Lung (tissue), 12 donors: ENCODE results near the gene MICAL2. TPM values are rescaled to one million over a fixed set of nuclear protein-coding genes. Genes with fewer than 3 reads are reported as not detected.
A peak's percentile ranks its signal among the peaks of the same experiment; 100 is the strongest.

Source experiments
- ATAC-seq: fragments of 200-7000 bp; cut with Tn5 transposase; one replicate; pipeline ENCODE4 v1.9.1; 2020; ENCODE audit warnings: moderate number of reproducible peaks; ENCODE audit not compliant: insufficient read depth, low FRiP score
- DNase-seq, 3 donors: peaks; one replicate each; pipeline ENCODE4 v3.0.0-alpha.2; 2013 to 2017
- H3K27ac ChIP-seq, 2 donors: one replicate each; pipeline ENCODE4 v1.5.1; 2013; ENCODE audit warnings: mild to moderate bottlenecking in 2 of 2, moderate library complexity in 2 of 2, control low read depth in 1 of 2, inconsistent platforms in 1 of 2, low read depth in 1 of 2, low read length in 1 of 2
- H3K27me3 ChIP-seq, 3 donors: one replicate each; pipeline ENCODE4 v1.5.1; 2013; ENCODE audit warnings: low read length in 2 of 3; ENCODE audit not compliant: control insufficient read depth in 3 of 3, insufficient read depth in 3 of 3
- H3K36me3 ChIP-seq, 4 donors: one replicate each; pipeline ENCODE4 v1.5.1; 2013; ENCODE audit warnings: low read length in 4 of 4, mild to moderate bottlenecking in 1 of 4, moderate library complexity in 1 of 4; ENCODE audit not compliant: control insufficient read depth in 4 of 4, insufficient read depth in 4 of 4
- H3K4me1 ChIP-seq, 5 donors: one replicate each; pipeline ENCODE4 v1.5.1; 2013; ENCODE audit warnings: low read length in 5 of 5, mild to moderate bottlenecking in 2 of 5, moderate library complexity in 1 of 5; ENCODE audit not compliant: control insufficient read depth in 5 of 5, insufficient read depth in 5 of 5
- H3K4me3 ChIP-seq: one replicate; pipeline ENCODE4 v1.5.1; 2013; ENCODE audit warnings: mild to moderate bottlenecking, control low read depth, moderate library complexity
- H3K9ac ChIP-seq, 2 donors: one replicate each; pipeline ENCODE4 v1.5.1; 2013; ENCODE audit warnings: low read length in 2 of 2, control low read depth in 1 of 2; ENCODE audit not compliant: insufficient read depth in 1 of 2
- H3K9me3 ChIP-seq, 4 donors: one replicate each; pipeline ENCODE4 v1.5.1; 2013; ENCODE audit warnings: low read length in 3 of 4, mild to moderate bottlenecking in 1 of 4, moderate library complexity in 1 of 4; ENCODE audit not compliant: control insufficient read depth in 4 of 4, insufficient read depth in 3 of 4
- CTCF ChIP-seq: IDR thresholded peaks from 2 replicates; pipeline ENCODE4 v1.5.1; 2012; ENCODE audit warnings: mild to moderate bottlenecking; ENCODE audit errors: control extremely low read depth, extremely low read depth
- WGBS, 2 donors: extraction: QIAGEN DNeasy Blood & Tissue Kit; methylation state at CpG; one replicate each; pipeline ENCODE4 v1.1.7; 2013; 5-methylcytosine and 5-hydroxymethylcytosine counted together
- polyA plus RNA-seq, 2 donors: library from polyadenylated mRNA; stranded (reverse); fragments of 200-250 nt; gene quantifications; one replicate each; pipeline ENCODE4 v1.2.1, GENCODE V29; 2013
- total RNA-seq, 2 donors: library from RNA; depleted of rRNA in 1 of 2; stranded (reverse); fragments of >200 nt in 1 of 2; gene quantifications; one replicate each; pipeline ENCODE4 v1.2.1, GENCODE V29; 2014 to 2021
- donor health status: control.
- donor health status: control.
- donor health status: Bipolar disorder and iron deficiency.
- donor health status: healthy.
- donor health status: DM: yes; HTN: yes; CAD: no.

The MICAL2 gene
- total and polyA plus RNA-seq, 4 donors = 38.2 to 218 (median 99.6) TPM

DNA sequence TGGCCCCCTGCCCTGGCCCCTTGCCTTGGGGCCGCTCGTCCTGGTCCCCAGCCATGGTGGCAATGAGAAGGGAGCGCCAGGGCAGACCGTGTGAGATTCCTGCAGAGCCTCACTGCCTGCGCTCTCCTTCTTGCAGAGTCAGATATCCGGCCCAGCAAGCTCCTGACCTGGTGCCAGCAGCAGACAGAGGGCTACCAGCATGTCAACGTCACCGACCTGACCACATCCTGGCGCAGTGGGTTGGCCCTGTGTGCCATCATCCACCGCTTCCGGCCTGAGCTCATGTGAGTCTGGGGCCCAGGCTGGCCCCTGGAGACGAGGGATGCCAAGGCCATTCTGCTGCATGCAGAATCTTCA is 114.1 kb downstream of the MICAL2 start:
- Histone ChIP-seq H3K9ac (no peak overlapping the region), H3K9me3 (no peaks in the 10 kb centered on the region), H3K36me3 (peaks cover 0 to 18% (median 7%) of the 10 kb centered on the region in 4 donors), H3K4me3 (no peak overlapping the region), H3K27me3 (no peaks in the 10 kb centered on the region), H3K27ac (peak overlapping the region in 1 of 2 donors; percentile 90), H3K4me1 (peaks cover 15 to 40% (median 23%) of the 10 kb centered on the region in 5 donors)
- ATAC-seq (no peak), DNase-seq (peak; percentile 56 to 71 (median 57))
- TF ChIP-seq CTCF = no peak
- WGBS, 2 donors = 20 to 39% methylated on average over 12 of the region's 12 CpGs

- peaks cover 0 to 18% (median 7%) of the 10 kb centered on the region in 4 donors for H3K36me3 ChIP-seq
- H3K4me1 ChIP-seq = peaks cover 13 to 34% (median 19%) of the 10 kb centered on the region in 5 donors
- no peak for TF ChIP-seq CTCF
These were observed 114.8 kb downstream of the MICAL2 start for GRCh38 chr11:12225046-12225739.

DNA sequence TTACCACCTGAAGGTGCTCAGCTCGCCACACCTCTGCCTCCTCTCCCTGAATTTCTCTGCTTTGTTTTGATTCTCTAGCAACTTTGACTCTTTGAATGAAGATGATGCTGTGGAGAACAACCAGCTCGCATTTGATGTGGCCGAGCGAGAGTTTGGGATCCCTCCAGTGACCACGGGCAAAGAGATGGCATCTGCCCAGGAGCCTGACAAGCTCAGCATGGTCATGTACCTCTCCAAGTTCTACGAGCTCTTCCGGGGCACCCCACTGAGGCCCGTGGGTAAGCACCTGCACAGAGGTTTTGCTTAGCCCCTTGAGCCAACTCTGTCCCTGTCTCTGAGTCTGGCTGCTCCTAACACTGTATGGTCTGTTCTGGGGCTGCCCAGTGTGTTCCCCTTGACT is 115.7 kb downstream of the MICAL2 start:
- 94 to 99% methylated on average over 8 of the region's 8 CpGs for WGBS, 2 donors
- peak overlapping the region in 1 of 2 donors; percentile 3 for H3K27ac ChIP-seq
- H3K36me3 ChIP-seq = peaks cover 0 to 23% (median 11%) of the 10 kb centered on the region in 4 donors
- DNase-seq (no peak), ATAC-seq (no peak)
- no peak overlapping the region for H3K4me3 ChIP-seq
- peaks cover 11 to 26% (median 12%) of the 10 kb centered on the region in 5 donors for H3K4me1 ChIP-seq
- H3K9ac ChIP-seq = no peak overlapping the region
- no peak for TF ChIP-seq CTCF
- H3K9me3 ChIP-seq = no peaks in the 10 kb centered on the region
- H3K27me3 ChIP-seq = no peaks in the 10 kb centered on the region

More at GRCh38 chr11:12225046-12225739, 114.8 kb downstream of the MICAL2 start:
- no peaks in the 10 kb centered on the region for H3K9me3 ChIP-seq
- H3K4me3 ChIP-seq = no peak overlapping the region
- peak overlapping the region in 1 of 2 donors; percentile 46 for H3K27ac ChIP-seq
- no peaks in the 10 kb centered on the region for H3K27me3 ChIP-seq
- WGBS, 2 donors = 76 to 80% methylated on average over 8 of the region's 8 CpGs
- DNase-seq = no peak
- no peak for ATAC-seq
- no peak overlapping the region for H3K9ac ChIP-seq
